NCI-H2171 (cell line): ENCODE data around the gene NLGN1.
"Not testable (repeated sequence)": the region's sequence is repeated elsewhere in the genome, so short reads cannot be mapped to it uniquely, and the experiment has no call there.

Source experiments
- DNase-seq: peaks from one replicate; lab custom pipeline; 2025; lab: John Stamatoyannopoulos, UW

Gene NLGN1

GRCh38 chr3:173397161-173398110 lies at the start of gene NLGN1:
TSS of gene NLGN1 (plus strand) at chr3:173397744.
- no peak for DNase-seq

GRCh38 chr3:173351886-173352285 lies 45.7 kb upstream of the NLGN1 start:
- DNase-seq = no peak

GRCh38 chr3:173353137-173353536 lies 44.4 kb upstream of the NLGN1 start:
- not testable (repeated sequence) for DNase-seq

- DNase-seq = no peak
Measured at GRCh38 chr3:173354124-173354523, 43.4 kb upstream of the NLGN1 start.

GRCh38 chr3:173371848-173372487 lies 25.6 kb upstream of the NLGN1 start:
- no peak for DNase-seq

GRCh38 chr3:173380681-173381080 lies 16.9 kb upstream of the NLGN1 start:
- no peak for DNase-seq

GRCh38 chr3:173381936-173382335 lies 15.6 kb upstream of the NLGN1 start:
- not testable (repeated sequence) for DNase-seq

- DNase-seq = no peak
Measured at GRCh38 chr3:173395073-173395411, 2.5 kb upstream of the NLGN1 start.

- DNase-seq = peak; percentile 64
Measured at GRCh38 chr3:173395412-173396181, 1.9 kb upstream of the NLGN1 start.

- DNase-seq = no peak
Measured at GRCh38 chr3:173396191-173397041, 1.1 kb upstream of the NLGN1 start.

- no peak for DNase-seq
Measured at GRCh38 chr3:173398111-173398479, 551 bp downstream of the NLGN1 start.

GRCh38 chr3:173399044-173399443 lies 1.5 kb downstream of the NLGN1 start:
- no peak for DNase-seq

- DNase-seq = no peak
Measured at GRCh38 chr3:173401369-173401768, 3.8 kb downstream of the NLGN1 start.

GRCh38 chr3:173402656-173403055 lies 5.1 kb downstream of the NLGN1 start:
- no peak for DNase-seq

GRCh38 chr3:173403376-173403775 lies 5.8 kb downstream of the NLGN1 start:
- DNase-seq = no peak

GRCh38 chr3:173404156-173404555 lies 6.6 kb downstream of the NLGN1 start:
- DNase-seq = no peak

- no peak for DNase-seq
Measured at GRCh38 chr3:173410436-173410835, 12.9 kb downstream of the NLGN1 start.

GRCh38 chr3:173410849-173411248 lies 13.3 kb downstream of the NLGN1 start:
- no peak for DNase-seq

- DNase-seq = no peak
Measured at GRCh38 chr3:173411375-173411973, 13.9 kb downstream of the NLGN1 start.

- no peak for DNase-seq
Measured at GRCh38 chr3:173416070-173416469, 18.5 kb downstream of the NLGN1 start.

GRCh38 chr3:173429076-173429475 lies 31.5 kb downstream of the NLGN1 start:
- no peak for DNase-seq
